HG03108 (cell line): ENCODE measurements around the gene NKX3-2.

ENCODE experiments used
- ATAC-seq: cut with Tn5 transposase; IDR thresholded peaks from one replicate; pipeline ENCODE4 v1.9.1; 2021; ENCODE audit warnings: moderate library complexity; ENCODE audit not compliant: unreplicated experiment

NKX3-2 gene

GRCh38 chr4:13515268-13515667 lies 29.0 kb downstream of the NKX3-2 start:
- no peak for ATAC-seq

- ATAC-seq, result no peak
These were observed 29.6 kb downstream of the NKX3-2 start for GRCh38 chr4:13514722-13515121.

- no peak for ATAC-seq
These were observed 33.2 kb downstream of the NKX3-2 start for GRCh38 chr4:13511101-13511500.

- no peak for ATAC-seq
These were observed 34.9 kb downstream of the NKX3-2 start for GRCh38 chr4:13509442-13509841.

- ATAC-seq, result no peak
These were observed 39.9 kb downstream of the NKX3-2 start for GRCh38 chr4:13504374-13504773.

- no peak for ATAC-seq
These were observed 45.8 kb downstream of the NKX3-2 start for GRCh38 chr4:13498469-13498868.

- no peak for ATAC-seq
These were observed 47.7 kb downstream of the NKX3-2 start for GRCh38 chr4:13496605-13497004.

- ATAC-seq, result no peak
These were observed 48.6 kb downstream of the NKX3-2 start for GRCh38 chr4:13495753-13496152.

GRCh38 chr4:13493793-13494192 lies 50.5 kb downstream of the NKX3-2 start:
- ATAC-seq, result no peak

GRCh38 chr4:13492747-13493146 lies 51.6 kb downstream of the NKX3-2 start:
- no peak for ATAC-seq
